HG03039 (cell line): ENCODE results near the gene ATP13A3.
"Not testable (repeated sequence)": the region's sequence is repeated elsewhere in the genome, so short reads cannot be mapped to it uniquely, and the experiment has no call there.

Experiments used
- ATAC-seq: cut with Tn5 transposase; IDR thresholded peaks from one replicate; pipeline ENCODE4 v1.9.1; 2021; ENCODE audit warnings: mild to moderate bottlenecking, moderate library complexity; ENCODE audit not compliant: unreplicated experiment

ATP13A3 gene

GRCh38 chr3:194500198-194500597 is 13.4 kb upstream of the ATP13A3 start:
- no peak for ATAC-seq

GRCh38 chr3:194499516-194499915 is 12.7 kb upstream of the ATP13A3 start:
- not testable (repeated sequence) for ATAC-seq

- ATAC-seq = no peak
Observed at GRCh38 chr3:194497799-194498575, 11.2 kb upstream of the ATP13A3 start.

- ATAC-seq = no peak
Observed at GRCh38 chr3:194496217-194496919, 9.6 kb upstream of the ATP13A3 start.

GRCh38 chr3:194494951-194495374 is 8.2 kb upstream of the ATP13A3 start:
- no peak for ATAC-seq

GRCh38 chr3:194493995-194494927 is 7.5 kb upstream of the ATP13A3 start:
- ATAC-seq = not testable (repeated sequence)

- ATAC-seq = no peak
Observed at GRCh38 chr3:194492001-194492400, 5.2 kb upstream of the ATP13A3 start.

- ATAC-seq = no peak
Observed at GRCh38 chr3:194489736-194490612, 3.2 kb upstream of the ATP13A3 start.

- no peak for ATAC-seq
Observed at GRCh38 chr3:194488055-194488742, 1.4 kb upstream of the ATP13A3 start.

GRCh38 chr3:194487289-194488054 is 670 bp upstream of the ATP13A3 start:
- ATAC-seq = peak; percentile 22

- peak; percentile 12 for ATAC-seq
Observed at GRCh38 chr3:194485881-194486539, 792 bp downstream of the ATP13A3 start.

GRCh38 chr3:194485468-194485880 is 1.3 kb downstream of the ATP13A3 start:
- ATAC-seq = no peak

- ATAC-seq = no peak
Observed at GRCh38 chr3:194484614-194485013, 2.2 kb downstream of the ATP13A3 start.

GRCh38 chr3:194483850-194484249 is 3.0 kb downstream of the ATP13A3 start:
- ATAC-seq = no peak

- ATAC-seq = not testable (repeated sequence)
Observed at GRCh38 chr3:194482830-194483229, 4.0 kb downstream of the ATP13A3 start.

- ATAC-seq = no peak
Observed at GRCh38 chr3:194482196-194482593, 4.6 kb downstream of the ATP13A3 start.

- ATAC-seq = no peak
Observed at GRCh38 chr3:194481525-194482195, 5.1 kb downstream of the ATP13A3 start.

- ATAC-seq = no peak
Observed at GRCh38 chr3:194481103-194481502, 5.7 kb downstream of the ATP13A3 start.
